Embryonic facial prominence (tissue), 1 donor: Measurements from ENCODE around the gene UBAP2L.
"Not testable (repeated sequence)": the region's sequence is repeated elsewhere in the genome, so short reads cannot be mapped to it uniquely, and the experiment has no call there.

Experiments
- DNase-seq: peaks from one replicate; pipeline ENCODE4 v3.0.0-alpha.2; 2016; ENCODE audit errors: extremely low spot score

The UBAP2L gene

GRCh38 chr1:154307670-154308270, 87.0 kb downstream of the UBAP2L start:
- not testable (repeated sequence) for DNase-seq

GRCh38 chr1:154309136-154309535, 88.4 kb downstream of the UBAP2L start:
- DNase-seq, result not testable (repeated sequence)

- not testable (repeated sequence) for DNase-seq
Measured at GRCh38 chr1:154312229-154313065, 91.7 kb downstream of the UBAP2L start.

DNA sequence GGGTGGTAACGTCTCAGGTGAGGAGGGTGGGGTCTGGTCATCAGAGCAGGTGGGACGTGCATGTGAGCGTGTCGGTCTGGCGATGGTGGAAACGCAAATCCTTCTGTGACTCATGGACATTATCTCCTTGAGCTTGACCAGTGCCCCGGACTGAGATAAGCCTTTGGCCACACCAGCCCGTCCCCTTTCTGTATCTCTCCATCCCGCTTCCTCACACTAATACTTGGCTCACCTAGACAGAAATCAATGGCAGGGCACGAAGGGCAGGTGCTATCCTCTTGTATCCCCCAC, 92.3 kb downstream of the UBAP2L start:
- DNase-seq, result no peak

- DNase-seq, result not testable (repeated sequence)
Measured at GRCh38 chr1:154314226-154314625, 93.5 kb downstream of the UBAP2L start.

DNA sequence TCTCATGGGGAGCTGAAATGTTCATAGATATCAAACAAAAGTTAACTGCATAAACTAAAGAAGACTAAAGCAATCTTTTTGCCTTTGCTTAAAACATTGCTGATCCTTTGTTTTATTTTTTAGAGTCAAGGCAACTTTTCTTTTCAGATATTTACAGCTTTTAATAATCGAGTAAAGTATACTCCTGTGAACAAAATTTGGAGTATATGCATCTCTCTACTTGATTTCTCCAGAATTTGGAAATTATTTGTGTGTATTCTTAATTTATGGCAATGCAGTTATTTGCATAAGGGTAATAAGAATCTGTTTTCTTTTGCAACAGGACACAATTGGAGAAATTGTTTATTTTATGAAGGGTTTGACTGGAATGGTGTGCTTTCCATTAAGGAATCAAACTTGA, 95.9 kb downstream of the UBAP2L start:
- DNase-seq, result no peak

DNA sequence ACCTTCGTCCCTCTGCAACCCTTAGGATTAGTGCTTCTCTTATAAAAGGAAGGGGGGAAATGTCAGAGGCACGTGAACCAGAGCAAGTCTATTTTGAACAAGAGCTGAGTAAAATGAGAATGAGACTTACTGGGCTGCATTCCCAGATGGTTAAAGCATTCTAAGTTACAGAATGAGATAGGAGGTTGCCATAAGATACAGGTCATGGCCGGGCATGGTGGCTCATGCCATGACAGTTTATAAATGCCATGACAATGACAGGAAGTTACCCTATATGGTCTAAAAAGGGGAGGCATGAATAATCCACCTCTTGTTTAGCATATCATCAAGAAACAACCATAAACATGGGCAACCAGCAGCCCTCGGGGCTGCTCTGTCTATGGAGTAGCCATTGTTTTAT, 97.6 kb downstream of the UBAP2L start:
- DNase-seq, result no peak
